ENCODE results near the gene GNGT1.
"Not testable (repeated sequence)": the region's sequence is repeated elsewhere in the genome, so short reads cannot be mapped to it uniquely, and the experiment has no call there.

DNA sequence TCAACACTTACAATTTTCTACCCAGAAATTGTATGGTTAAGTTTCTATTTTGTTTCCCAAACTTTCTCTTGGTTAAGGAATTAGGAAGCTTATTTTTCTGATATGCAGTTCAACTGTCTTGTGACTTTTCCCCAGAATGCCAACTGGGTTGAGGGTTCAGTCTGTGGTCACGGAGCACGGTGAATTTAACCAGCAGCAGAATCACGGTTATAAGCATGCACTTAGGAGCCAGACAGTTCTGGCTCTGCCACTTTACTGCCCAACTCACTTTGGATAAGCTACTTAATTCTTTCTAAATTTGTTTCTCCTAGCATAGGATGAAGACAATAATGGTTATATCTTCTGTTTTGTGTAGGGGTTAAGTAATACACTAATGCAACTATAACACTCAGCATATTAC lies 4.9 kb downstream of the GNGT1 start:
- not testable (repeated sequence) for TF ChIP-seq CTCF, EZH2phosphoT487 (IDR thresholded peaks at IDR 0.05)

Measured in neural progenitor cell (in vitro differentiated cells).